ENCODE data around the gene TSPY2. TPM values are rescaled to one million over a fixed set of nuclear protein-coding genes. Genes with fewer than 3 reads are reported as not detected.

The TSPY2 gene, protein sequence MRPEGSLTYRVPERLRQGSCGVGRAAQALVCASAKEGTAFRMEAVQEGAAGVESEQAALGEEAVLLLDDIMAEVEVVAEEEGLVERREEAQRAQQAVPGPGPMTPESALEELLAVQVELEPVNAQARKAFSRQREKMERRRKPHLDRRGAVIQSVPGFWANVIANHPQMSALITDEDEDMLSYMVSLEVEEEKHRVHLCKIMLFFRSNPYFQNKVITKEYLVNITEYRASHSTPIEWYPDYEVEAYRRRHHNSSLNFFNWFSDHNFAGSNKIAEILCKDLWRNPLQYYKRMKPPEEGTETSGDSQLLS
- not detected for total RNA-seq

DNA sequence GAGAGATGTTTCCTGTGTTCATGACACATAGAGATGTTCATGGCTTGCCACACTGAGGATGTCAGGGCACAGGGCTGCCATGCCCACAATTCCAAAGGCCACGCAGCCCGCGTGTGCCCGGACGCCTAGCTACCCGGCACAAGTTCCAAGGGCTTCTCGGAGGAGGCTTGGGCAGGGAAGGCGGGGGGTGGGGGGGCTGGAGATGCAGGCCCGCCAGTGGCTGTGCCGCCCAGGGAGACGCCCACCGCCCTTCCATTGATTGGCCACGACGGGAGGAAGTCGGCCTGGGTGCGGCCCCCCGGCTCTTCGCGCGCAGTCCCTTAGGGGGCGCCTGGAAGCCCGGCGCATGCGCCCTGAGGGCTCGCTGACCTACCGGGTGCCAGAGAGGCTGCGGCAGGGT is at the start of gene TSPY2:
Gene TSPY2, plus strand, starts transcription at position 301 of the 400 bp plus-strand sequence. Its CDS starts 46 bp downstream, at position 347.

